GM18526 (cell line): ENCODE data around the gene BCL2L14.

Experiments used
- POLR2A ChIP-seq: IDR thresholded peaks from 3 replicates; pipeline ENCODE4 v1.6.1; 2011; ENCODE audit not compliant: insufficient read length; ENCODE audit errors: extremely low read depth

Gene BCL2L14

GRCh38 chr12:12039897-12040296 is 30.8 kb upstream of the BCL2L14 start:
- TF ChIP-seq POLR2A, result no peak

DNA sequence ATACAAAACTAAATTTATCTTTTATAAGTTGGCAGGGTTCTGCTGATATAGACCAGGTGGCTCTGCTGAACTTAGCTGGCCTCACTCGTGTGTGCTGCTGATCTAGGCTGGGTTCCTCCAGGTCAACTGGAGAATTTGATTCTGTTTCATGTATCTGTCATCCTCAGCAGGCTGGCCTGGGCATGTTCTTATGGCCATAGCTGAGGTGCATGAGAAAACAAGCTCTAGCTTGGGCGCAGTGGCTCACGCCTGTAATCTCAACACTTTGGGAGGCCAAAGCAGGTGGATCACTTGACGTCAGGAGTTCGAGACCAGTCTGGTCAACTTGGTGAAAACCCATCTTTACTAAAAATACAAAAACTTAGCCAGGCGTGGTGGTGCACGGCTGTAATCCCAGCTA is 24.3 kb upstream of the BCL2L14 start:
- TF ChIP-seq POLR2A, result no peak

GRCh38 chr12:12047682-12048081 is 23.1 kb upstream of the BCL2L14 start:
- TF ChIP-seq POLR2A, result no peak

DNA sequence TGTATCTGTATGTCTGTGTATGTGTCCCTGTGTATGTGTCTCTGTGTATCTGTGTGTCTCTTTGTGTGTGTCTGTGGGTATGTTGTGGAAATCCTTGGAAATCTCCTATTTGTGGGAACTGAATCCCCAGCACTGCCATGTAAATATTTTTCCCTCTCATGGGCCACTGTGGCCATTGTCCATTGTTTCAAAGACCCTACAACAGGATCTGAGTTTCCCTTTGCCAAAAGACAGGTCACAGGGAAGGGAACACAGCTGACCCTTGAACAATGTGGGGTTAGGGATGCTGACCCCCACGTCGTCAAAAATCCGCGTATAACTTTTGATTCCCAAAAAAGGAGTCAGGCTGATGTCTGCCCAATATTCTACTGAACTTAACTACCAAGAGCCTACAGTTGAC is 22.5 kb upstream of the BCL2L14 start:
- no peak for TF ChIP-seq POLR2A

GRCh38 chr12:12048714-12049113 is 22.0 kb upstream of the BCL2L14 start:
- TF ChIP-seq POLR2A, result no peak

DNA sequence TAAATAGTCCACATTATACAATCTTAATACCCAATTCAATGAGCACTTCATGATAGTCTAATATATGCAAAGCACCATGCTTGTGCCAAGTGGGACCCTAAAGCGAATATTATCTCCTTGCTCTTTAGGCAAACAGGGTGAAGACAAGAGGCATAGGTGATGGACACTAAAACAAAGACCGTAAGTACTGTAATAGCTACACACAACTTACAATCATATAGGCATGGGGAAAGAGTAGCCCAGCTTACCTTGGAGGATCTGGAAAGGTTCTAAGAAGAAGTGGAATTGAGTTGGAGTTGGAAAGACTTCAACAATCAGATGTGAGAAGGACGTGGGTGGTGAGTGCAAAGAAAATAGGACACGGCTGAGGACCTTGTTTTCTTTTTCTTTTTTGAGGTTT is 19.1 kb upstream of the BCL2L14 start:
- TF ChIP-seq POLR2A, result no peak

GRCh38 chr12:12054993-12055392 is 15.7 kb upstream of the BCL2L14 start:
- TF ChIP-seq POLR2A, result no peak

DNA sequence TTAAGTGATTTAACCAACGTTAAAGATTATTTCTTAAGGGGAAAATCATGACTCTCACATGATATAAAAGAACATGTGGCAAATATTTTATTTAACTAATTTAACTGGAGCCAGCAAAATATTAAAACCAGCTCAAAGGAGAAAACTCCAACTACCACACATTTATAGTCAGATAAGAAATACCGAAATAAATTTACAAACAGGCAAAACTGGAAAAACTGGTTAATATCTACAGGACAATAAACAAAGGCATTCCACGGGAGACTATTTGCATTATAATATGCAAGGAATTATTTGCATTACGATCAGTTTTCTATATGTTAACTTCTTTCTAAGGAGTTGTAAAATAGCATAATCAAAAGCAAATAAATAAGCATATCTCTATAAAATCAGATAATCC is 13.8 kb upstream of the BCL2L14 start:
- TF ChIP-seq POLR2A, result no peak

GRCh38 chr12:12064596-12064995 is 6.1 kb upstream of the BCL2L14 start:
- no peak for TF ChIP-seq POLR2A

DNA sequence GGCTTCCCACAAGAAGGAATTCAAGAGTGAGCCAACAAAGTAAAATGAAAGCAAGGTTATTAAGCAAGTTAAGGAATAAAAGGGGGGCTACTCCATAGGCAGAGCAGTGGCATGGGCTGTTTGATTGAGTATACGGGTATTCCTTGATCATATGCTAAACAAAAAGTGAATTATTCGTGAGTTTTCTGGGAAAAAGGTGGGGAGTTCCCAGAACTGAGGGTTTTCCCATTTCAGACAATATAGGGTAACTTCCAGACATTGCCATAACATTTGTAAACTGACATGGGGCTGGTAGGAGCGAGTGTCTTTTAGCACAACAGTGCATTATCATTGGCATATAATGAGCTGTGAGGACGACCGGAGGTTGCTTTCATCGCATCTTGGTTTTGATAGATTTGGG is 2.0 kb upstream of the BCL2L14 start:
- TF ChIP-seq POLR2A, result no peak

DNA sequence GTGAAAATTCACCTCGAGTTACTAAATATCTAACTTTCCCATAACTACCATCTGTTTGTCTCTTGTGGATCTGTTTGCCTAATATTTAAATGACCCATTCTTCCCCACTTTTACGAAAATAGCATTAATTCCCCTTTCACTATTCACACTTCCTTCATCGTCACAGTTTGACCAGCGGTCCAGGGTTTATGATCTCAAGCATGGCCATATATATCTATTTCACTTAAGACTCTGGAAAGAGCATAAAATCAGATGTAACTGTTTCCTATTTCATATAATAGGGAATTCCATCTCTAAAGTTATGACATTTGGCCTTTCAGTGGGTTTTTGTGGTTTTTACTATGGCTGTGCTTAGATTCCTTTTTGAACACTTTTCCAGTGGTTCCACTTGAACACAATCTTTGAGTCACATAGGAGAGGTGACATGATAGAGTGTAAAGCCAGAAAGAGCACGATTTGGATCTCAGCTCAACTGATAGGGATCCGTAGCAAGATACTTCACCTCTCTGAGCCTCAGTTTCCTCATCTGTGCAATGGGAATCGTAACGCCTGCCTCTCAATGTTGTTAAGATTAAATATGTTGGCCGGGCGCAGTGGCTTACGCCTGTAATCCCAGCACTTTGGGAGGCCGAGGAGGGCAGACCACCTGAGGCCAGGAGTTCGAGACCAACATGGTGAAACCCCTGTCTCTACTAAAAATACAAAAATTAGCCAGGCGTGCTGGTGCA is 754 bp upstream of the BCL2L14 start:
- no peak for TF ChIP-seq POLR2A

DNA sequence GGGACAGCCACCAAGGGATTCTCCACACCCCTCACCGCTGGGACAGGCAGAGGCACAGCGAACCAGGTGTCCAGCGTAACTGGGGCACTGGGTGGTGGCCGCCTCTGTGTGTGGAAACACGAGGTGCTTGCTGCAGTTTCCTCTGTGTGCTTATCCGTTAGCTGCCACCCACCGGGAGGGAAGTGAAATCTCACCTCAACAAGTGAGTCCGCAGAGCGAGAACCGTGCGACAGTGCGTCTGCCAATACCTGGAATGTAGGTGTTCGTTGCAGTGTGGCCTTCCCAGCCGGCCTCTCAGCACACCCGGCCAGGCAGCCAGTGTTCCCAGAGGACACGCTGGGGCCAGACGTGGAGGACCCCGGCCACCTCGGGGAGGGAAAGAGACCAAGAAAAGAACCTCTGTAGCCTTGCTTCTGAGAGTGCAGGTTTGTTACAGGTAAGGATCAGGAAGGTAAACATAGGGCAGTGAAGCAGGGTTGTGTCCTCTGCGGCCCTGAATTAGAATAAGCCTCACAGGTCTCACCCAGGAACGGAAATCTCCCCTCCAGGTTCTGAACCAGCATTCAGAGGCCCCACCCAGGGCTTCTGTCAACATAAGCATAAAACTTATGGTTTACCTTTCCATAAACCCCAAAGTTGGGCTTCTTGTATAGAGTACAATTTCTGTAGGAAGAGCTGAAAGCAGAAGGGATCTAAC is 1.5 kb downstream of the BCL2L14 start:
- no peak for TF ChIP-seq POLR2A

GRCh38 chr12:12079291-12079690 is 8.6 kb downstream of the BCL2L14 start:
- TF ChIP-seq POLR2A, result no peak

GRCh38 chr12:12081836-12082497 is 11.2 kb downstream of the BCL2L14 start:
- no peak for TF ChIP-seq POLR2A

- no peak for TF ChIP-seq POLR2A
Observed at GRCh38 chr12:12083688-12084087, 12.9 kb downstream of the BCL2L14 start.

DNA sequence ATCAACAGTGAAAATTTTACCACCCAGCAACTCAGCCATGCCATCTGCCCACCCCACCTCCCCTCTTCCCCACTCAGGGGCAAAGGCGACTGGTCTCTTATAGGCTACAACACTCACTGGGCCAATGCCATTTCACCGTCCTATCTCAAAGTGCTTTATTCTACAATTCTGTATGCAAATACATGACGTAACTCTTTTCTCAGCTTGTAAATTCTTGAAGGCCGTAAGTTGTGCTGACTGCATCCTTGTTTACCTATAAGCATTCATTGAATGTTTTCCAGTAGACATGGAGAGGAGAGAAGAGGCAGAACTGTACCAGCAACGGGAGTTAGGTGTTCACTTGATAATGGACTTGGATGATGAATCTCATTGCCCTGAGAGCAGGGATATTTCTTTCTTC is 15.6 kb downstream of the BCL2L14 start:
- no peak for TF ChIP-seq POLR2A
